HepG2 (cell line): ENCODE data around the gene TRH. TPM values are rescaled to one million over a fixed set of nuclear protein-coding genes. Genes with fewer than 3 reads are reported as not detected.

Source experiments
- ATAC-seq: fragments of 200-7000 bp; cut with Tn5 transposase; 3 replicates; pipeline ENCODE4 v1.9.1; 2020; ENCODE audit warnings: mild to moderate bottlenecking, moderate library complexity
- BruUV-seq: library from RNA; stranded (reverse); fragments of 400-500 nt; replicated peaks from 2 replicates; lab custom pipeline; 2021; lab: Mats Ljungman, UMichigan
- CTCF ChIA-PET: fragments of 300-600 bp; formaldehyde crosslinking; extraction: SDS; loops from one replicate; lab custom pipeline; 2021; ENCODE audit warnings: low total read pairs, inconsistent platforms, low intra/inter-chr PET ratio; lab: Yijun Ruan, JAX
- POLR2A ChIA-PET: fragments of 350-600 bp; sonication (Branson Sonifier 250); formaldehyde crosslinking; loops from one replicate; lab custom pipeline; 2020; ENCODE audit warnings: antibody characterized with exemption, inconsistent platforms; lab: Yijun Ruan, JAX
- DNase-seq: peaks from one replicate; pipeline ENCODE4 v3.0.0-alpha.2; 2015; ENCODE audit warnings: low spot score
- FAIRE-seq: peaks from 3 replicates; lab custom pipeline; 2011; peaks lifted over from hg19 to GRCh38; lab: Jason Lieb, UNC
- H2AFZ ChIP-seq: one replicate; pipeline ENCODE4 v1.6.1; 2011; ENCODE audit warnings: low read length, inconsistent platforms
- H3K27ac ChIP-seq: fragments of 300-600 bp; 3 replicates; pipeline ENCODE4 v1.8.0; 2011; ENCODE audit warnings: mixed run types, mild to moderate bottlenecking, mixed read lengths, low read length, inconsistent platforms; ENCODE audit not compliant: insufficient read depth; ENCODE audit errors: extremely low read length
- H3K27me3 ChIP-seq, 2 experiments: fragments of 200-600 bp in 1 of 2; 2 replicates in 1 of 2; 3 replicates in 1 of 2; pipeline versions ENCODE4 v1.6.0 to v1.8.0; 2011; ENCODE audit warnings: low read length in 2 of 2, mild to moderate bottlenecking in 2 of 2, moderate library complexity in 2 of 2, inconsistent platforms in 1 of 2; ENCODE audit not compliant: insufficient read depth in 2 of 2, control insufficient read depth in 1 of 2
- H3K36me3 ChIP-seq, 2 experiments: fragments of 200-600 bp in 1 of 2; replicated peaks in 1 of 2; 2 replicates in 1 of 2; 3 replicates in 1 of 2; pipeline versions ENCODE4 v1.5.1 to v1.8.0; 2011; ENCODE audit warnings: low read length in 2 of 2, inconsistent platforms in 1 of 2; ENCODE audit not compliant: insufficient read depth in 2 of 2, control insufficient read depth in 1 of 2
- H3K4me1 ChIP-seq: 2 replicates; pipeline ENCODE4 v1.5.1; 2012; ENCODE audit warnings: low read length, inconsistent platforms; ENCODE audit not compliant: insufficient read depth
- H3K4me2 ChIP-seq: 2 replicates; pipeline ENCODE4 v1.6.0; 2011; ENCODE audit warnings: low read depth, low read length, inconsistent platforms
- H3K4me3 ChIP-seq, 3 experiments: fragments of 200-600 bp in 1 of 3; sonication (generic), shearing (Covaris generic) in 1 of 3; replicated peaks in 1 of 3; 2 replicates each; pipeline ENCODE4 v1.5.1; 2011 to 2016; ENCODE audit warnings: low read length in 3 of 3, inconsistent platforms in 2 of 3, low read depth in 2 of 3, mild to moderate bottlenecking in 2 of 3, control low read depth in 1 of 3, mixed read lengths in 1 of 3; ENCODE audit not compliant: insufficient read depth in 1 of 3
- H3K79me2 ChIP-seq: one replicate; pipeline ENCODE4 v1.6.1; 2011; ENCODE audit warnings: low read length, inconsistent platforms; ENCODE audit not compliant: insufficient read depth
- H3K9ac ChIP-seq: 2 replicates; pipeline ENCODE4 v1.6.0; 2011; ENCODE audit warnings: mild to moderate bottlenecking, low read depth, low read length, inconsistent platforms; ENCODE audit not compliant: insufficient read depth
- H3K9me3 ChIP-seq: 2 replicates; pipeline ENCODE4 v1.5.1; 2012; ENCODE audit warnings: mild to moderate bottlenecking, low read length
- H4K20me1 ChIP-seq: 2 replicates; pipeline ENCODE4 v1.6.0; 2011; ENCODE audit warnings: inconsistent platforms, mild to moderate bottlenecking, low read length, moderate library complexity; ENCODE audit not compliant: insufficient read depth
- CC2D1A ChIP-seq: sonication (generic); formaldehyde crosslinking; IDR thresholded peaks from 2 replicates; pipeline ENCODE4 v1.8.1; 2023; ENCODE audit warnings: mild to moderate bottlenecking, missing genetic modification reagents
- MNT ChIP-seq: fragments of 450-650 bp; IDR thresholded peaks from 2 replicates; pipeline ENCODE4 v1.6.1; 2016
- NFKB2 ChIP-seq: sonication (generic); formaldehyde crosslinking; IDR thresholded peaks from 2 replicates; pipeline ENCODE4 v1.4.0; 2020; ENCODE audit warnings: missing genetic modification reagents, borderline replicate concordance
- RAD51 ChIP-seq: fragments of 450-650 bp; IDR thresholded peaks from 2 replicates; pipeline ENCODE4 v1.6.1; 2016; ENCODE audit warnings: borderline replicate concordance
- ZMAT3 ChIP-seq: sonication (generic); formaldehyde crosslinking; conservative IDR thresholded peaks from 2 replicates; pipeline ENCODE4 v1.7.0; 2021; ENCODE audit warnings: missing genetic modification reagents
- ZNF275 ChIP-seq: sonication (generic); formaldehyde crosslinking; IDR thresholded peaks from 2 replicates; pipeline ENCODE4 v1.8.0; 2022; ENCODE audit warnings: missing genetic modification reagents, mild to moderate bottlenecking, inconsistent platforms, borderline replicate concordance
- ZNF510 ChIP-seq: sonication (generic); formaldehyde crosslinking; IDR thresholded peaks from 2 replicates; pipeline ENCODE4 v1.4.0; 2020; ENCODE audit warnings: low read depth, mild to moderate bottlenecking, missing genetic modification reagents
- ZNF644 ChIP-seq: IDR thresholded peaks from 2 replicates; pipeline ENCODE4 v1.6.1; 2016; ENCODE audit warnings: low read depth
- WGBS: methylation state at CpG from one replicate; pipeline ENCODE4 v1.1.6; 2017; ENCODE audit warnings: low lambda C conversion rate; 5-methylcytosine and 5-hydroxymethylcytosine counted together
- in situ Hi-C: cut with HindIII; loops from 2 replicates; pipeline ENCODE4 v1.10.0; 2017; ENCODE audit warnings: low pct_unique_long_range_greater_than_20kb; ENCODE audit not compliant: extremely low pct_ligation_motif_present
- intact Hi-C: fragments of 100-400 bp; cut with micrococcal nuclease; formaldehyde crosslinking; loops from one replicate; pipeline ENCODE4 v1.10.0; 2022; ENCODE audit not compliant: unreplicated experiment
- polyA plus RNA-seq, 8 experiments: library from polyadenylated mRNA; depleted of rRNA in 3 of 8; stranded (reverse) in 7 of 8; unstranded in 1 of 8; fragments of >200 nt; fragmentation: Illumina TruSeq in 4 of 8; extraction: Trizol in 4 of 8; gene quantifications; 2 replicates each; pipeline versions ENCODE4 v1.2.1 to v1.2.3, GENCODE V29; 2011 to 2016; ENCODE audit warnings: low read depth in 4 of 8, missing spikeins in 1 of 8, mixed read lengths in 1 of 8; ENCODE audit not compliant: insufficient read depth in 1 of 8
- total RNA-seq, 5 experiments: library from RNA; depleted of rRNA; stranded (reverse); fragments of >200 nt; fragmentation: Illumina TruSeq; extraction: Trizol; gene quantifications; 2 replicates each; pipeline ENCODE4 v1.2.3, GENCODE V29; 2016; ENCODE audit warnings: low read depth in 1 of 5
- TF ChIP-seq, protein P1 (sequence below): sonication (generic); formaldehyde crosslinking; IDR thresholded peaks from 2 replicates; pipeline ENCODE4 v1.5.0; 2020; ENCODE audit warnings: mild to moderate bottlenecking, missing genetic modification reagents, moderate library complexity

TRH gene
- total and polyA plus RNA-seq, 2 of the 13 experiments (the other 11 are each of a cell fraction or from before 2014, with no cell fraction given) = not detected

DNA sequence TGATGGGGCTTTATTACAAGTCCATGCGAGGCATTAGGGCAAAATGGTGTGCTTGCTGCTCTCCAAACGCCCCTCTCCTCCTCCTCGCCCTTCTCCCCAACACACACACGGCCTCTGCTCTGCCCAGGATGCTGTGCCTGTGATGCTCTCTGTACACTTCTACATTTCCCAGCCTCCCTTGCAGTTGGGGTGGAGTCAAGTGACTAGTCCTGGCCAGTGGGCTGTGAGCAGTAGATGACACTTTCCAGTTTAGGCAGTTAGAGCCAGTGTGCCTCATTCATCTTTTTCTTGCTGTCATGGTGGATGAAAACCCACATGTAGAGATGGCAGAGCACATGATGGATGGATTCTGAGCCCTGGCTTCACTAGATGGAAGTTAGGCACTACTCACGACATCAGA, 5.4 kb downstream of the TRH start:
- Histone ChIP-seq H3K36me3 (no peaks in the 10 kb centered on the region), H3K4me1 (no peaks in the 10 kb centered on the region), H4K20me1 (no peaks in the 10 kb centered on the region), H3K4me2 (no peak overlapping the region), H3K9me3 (no peaks in the 10 kb centered on the region), H3K4me3 (no peak overlapping the region), H3K79me2 (no peaks in the 10 kb centered on the region), H3K9ac (no peak overlapping the region), H3K27ac (no peak overlapping the region), H2AFZ (no peak overlapping the region), H3K27me3 (peaks cover 3 to 71% of the 10 kb centered on the region in 2 experiments; a peak in 4 of 5 replicates)
- intact Hi-C loops (no loop called here), in situ Hi-C loops (no loop called here)
- TF ChIP-seq MNT (peak; percentile 40; the same call in 1 of the 2 replicates), CC2D1A (CRISPR knock-in tag) (no peak), ZNF644 (CRISPR knock-in tag) (no peak)
- TF ChIP-seq, protein P1, sequence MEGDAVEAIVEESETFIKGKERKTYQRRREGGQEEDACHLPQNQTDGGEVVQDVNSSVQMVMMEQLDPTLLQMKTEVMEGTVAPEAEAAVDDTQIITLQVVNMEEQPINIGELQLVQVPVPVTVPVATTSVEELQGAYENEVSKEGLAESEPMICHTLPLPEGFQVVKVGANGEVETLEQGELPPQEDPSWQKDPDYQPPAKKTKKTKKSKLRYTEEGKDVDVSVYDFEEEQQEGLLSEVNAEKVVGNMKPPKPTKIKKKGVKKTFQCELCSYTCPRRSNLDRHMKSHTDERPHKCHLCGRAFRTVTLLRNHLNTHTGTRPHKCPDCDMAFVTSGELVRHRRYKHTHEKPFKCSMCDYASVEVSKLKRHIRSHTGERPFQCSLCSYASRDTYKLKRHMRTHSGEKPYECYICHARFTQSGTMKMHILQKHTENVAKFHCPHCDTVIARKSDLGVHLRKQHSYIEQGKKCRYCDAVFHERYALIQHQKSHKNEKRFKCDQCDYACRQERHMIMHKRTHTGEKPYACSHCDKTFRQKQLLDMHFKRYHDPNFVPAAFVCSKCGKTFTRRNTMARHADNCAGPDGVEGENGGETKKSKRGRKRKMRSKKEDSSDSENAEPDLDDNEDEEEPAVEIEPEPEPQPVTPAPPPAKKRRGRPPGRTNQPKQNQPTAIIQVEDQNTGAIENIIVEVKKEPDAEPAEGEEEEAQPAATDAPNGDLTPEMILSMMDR (CRISPR knock-in tag) = no peak
- FAIRE-seq = no peak
- DNase-seq = no peak
- ChIA-PET POLR2A (no interaction called here), CTCF (interaction anchor here (1.0 kb wide), 1 partner anchor 17 kb away, joined by 3 read pairs; no protein-coding TSS in a partner anchor)
- WGBS = 13% methylated on average over 5 of the region's 5 CpGs
- no peak for ATAC-seq
- no TSS peak for BruUV-seq

DNA sequence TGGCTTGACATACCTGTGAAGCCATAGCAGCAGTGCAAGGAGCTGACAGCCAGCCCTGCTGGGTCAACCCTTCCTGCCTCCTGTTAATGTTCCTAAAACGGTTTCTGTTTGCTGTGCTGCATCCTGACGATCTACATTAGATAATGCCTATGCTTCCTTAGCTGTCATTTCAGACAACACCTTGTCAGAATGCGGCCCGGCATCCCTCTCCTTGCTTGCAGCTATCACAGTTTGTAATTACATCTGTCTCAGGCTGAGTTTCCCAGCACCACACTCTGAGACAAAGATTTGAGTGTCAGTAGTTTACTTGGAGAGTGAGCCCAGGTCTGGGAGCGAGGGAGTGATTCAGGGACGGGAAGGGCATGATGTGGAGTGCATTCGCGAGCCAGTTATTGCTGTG, 9.0 kb downstream of the TRH start:
- TF ChIP-seq ZNF510 = no peak
- TF ChIP-seq RAD51 = no peak
- no peak for TF ChIP-seq ZNF275 (CRISPR knock-in tag)
- no peak for TF ChIP-seq NFKB2 (CRISPR knock-in tag)
- no peak for TF ChIP-seq ZMAT3 (CRISPR knock-in tag)
- Histone ChIP-seq H3K9me3 (no peaks in the 10 kb centered on the region), H3K27me3 (peaks cover 0 to 41% of the 10 kb centered on the region in 2 experiments; a peak in 2 of 5 replicates), H3K9ac (no peak overlapping the region), H3K36me3 (no peaks in the 10 kb centered on the region), H4K20me1 (no peaks in the 10 kb centered on the region), H3K4me2 (no peak overlapping the region), H2AFZ (no peak overlapping the region), H3K4me3 (no peak overlapping the region), H3K79me2 (no peaks in the 10 kb centered on the region), H3K4me1 (no peaks in the 10 kb centered on the region), H3K27ac (no peak overlapping the region)
- ChIA-PET CTCF (no interaction called here), POLR2A (no interaction called here)
- no peak for DNase-seq
- no TSS peak for BruUV-seq
- WGBS = 40% methylated on average over 8 of the region's 8 CpGs
- ATAC-seq = no peak
- in situ Hi-C loops (no loop called here), intact Hi-C loops (no loop called here)
- FAIRE-seq = no peak
